ENCODE results near the gene CNTNAP1.
"Not testable (repeated sequence)": the region's sequence is repeated elsewhere in the genome, so short reads cannot be mapped to it uniquely, and the experiment has no call there.

CNTNAP1 gene

DNA sequence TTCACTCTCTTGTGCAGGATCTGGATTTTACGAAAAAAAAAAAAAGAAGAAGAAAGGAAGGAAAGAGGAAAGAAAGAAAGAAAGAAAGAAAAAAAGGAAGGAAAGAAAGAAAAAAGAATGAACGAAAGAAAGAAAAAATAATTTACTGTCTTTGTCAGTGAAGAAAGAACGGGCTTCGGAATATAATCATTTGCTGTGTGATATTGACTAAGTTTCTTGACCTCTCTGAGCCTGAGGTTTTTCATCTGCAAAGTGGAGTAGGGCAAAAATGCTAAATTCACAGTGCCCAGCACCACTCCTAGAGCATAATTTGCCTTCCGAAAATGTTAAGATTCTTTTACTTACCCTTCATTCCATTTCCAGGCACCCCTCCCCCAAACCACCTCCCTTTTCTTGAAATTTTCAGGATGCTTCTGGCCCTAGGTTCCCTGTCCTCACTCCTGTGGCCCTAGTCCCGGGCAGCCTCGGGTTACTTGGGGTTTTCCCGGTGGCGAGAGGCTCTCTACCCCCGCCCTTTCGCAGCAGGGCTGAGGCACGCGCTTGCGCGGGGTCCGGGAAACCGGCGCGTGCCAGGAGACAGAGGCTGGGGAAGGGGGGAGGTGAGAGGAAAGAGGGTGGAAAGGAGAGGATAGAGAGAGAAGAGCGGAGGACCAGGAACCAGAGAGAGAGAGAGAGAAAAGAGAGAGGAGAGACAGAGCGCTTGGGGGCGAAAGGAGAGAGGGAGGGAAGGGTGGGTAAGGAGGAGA, at the start of gene CNTNAP1:
Gene CNTNAP1 (plus strand): TSS at position 556 of the 746 bp plus-strand sequence. CDS start 299 bp downstream, outside the sequence.
- peak; percentile 41 for TF ChIP-seq POLR2A (IDR thresholded peaks at IDR 0.05; ENCODE audit: low read depth, low read length)
- peak; percentile 87 for DNase-seq (ENCODE audit: insufficient read length, low spot score)
- no peak for FAIRE-seq

DNA sequence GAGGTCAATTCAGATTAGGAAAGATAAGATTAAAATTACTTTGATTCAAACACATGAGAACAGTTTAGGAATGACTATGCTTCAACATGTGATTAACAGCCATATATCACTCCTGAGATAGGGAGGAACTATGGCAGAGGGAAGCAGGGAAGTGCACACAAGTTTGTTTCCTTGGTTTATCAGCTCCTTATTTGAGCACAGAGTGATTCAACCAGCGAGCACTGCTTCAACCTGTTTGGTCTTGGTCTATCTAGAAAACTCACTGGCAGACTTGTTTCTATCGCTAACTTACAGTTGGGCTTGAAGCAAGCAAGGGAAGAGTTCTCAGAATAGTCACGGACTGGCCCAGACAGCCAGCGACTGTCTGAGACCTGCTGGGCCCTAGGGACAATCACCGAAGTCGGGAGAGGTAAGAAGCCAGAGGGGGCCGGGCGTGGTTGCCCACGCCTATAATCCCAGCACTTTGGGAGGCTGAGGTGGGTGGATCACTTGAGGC, 49.3 kb upstream of the CNTNAP1 start:
- no peak for FAIRE-seq
- no peak for DNase-seq (ENCODE audit: insufficient read length, low spot score)
- no peak for TF ChIP-seq POLR2A (IDR thresholded peaks at IDR 0.05; ENCODE audit: low read depth, low read length)

DNA sequence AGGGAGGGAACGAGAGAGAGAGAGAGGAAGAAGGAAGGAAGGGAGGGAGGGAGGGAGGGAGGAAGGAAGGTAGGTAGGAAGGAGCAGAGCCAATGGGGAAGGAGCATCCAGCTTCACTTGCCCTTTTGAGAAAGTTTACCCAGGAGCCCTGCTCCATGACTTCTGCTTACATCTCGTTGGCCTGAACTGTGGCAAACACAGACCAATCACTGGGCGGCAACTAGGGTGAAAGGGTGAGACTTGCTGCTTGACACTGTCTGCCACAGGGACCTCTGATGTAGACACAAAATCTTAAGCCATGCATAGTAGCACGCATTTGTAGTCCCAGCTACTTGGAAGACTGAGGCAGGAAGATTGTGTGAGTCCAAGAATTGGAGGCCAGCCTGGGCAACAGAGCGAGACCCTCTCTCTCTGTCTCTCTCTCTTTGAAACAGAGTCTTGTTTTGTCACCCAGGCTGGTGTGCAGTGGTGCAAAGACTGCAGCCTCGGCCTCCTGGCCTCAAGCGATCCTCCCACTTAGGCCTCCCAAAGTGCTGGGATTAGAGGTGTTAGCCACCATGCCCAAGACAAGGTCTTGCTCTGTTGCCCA, 42.7 kb upstream of the CNTNAP1 start:
- no peak for FAIRE-seq
- no peak for TF ChIP-seq POLR2A (IDR thresholded peaks at IDR 0.05; ENCODE audit: low read depth, low read length)
- DNase-seq (ENCODE audit: insufficient read length, low spot score) = no peak

DNA sequence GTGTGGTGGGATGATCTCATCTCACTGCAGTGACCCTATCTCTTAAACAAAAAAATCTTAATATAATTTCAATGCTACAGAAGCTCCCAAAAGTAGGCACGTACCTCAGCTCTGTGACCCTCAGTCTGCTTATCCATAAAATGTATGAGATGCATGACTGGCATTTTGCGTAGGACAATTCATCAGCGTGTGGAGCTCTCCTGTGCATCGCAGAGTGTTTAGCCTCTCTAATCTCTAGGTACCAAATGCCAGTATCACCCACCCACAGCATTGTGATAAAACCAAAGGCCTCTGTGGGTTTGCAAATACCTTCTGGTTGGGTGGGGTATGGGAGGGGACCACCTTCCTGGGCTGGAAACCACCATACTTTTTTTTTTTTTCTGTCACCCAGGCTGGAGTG, 42.2 kb upstream of the CNTNAP1 start:
- DNase-seq (ENCODE audit: insufficient read length, low spot score) (no peak), FAIRE-seq (no peak)
- no peak for TF ChIP-seq POLR2A (IDR thresholded peaks at IDR 0.05; ENCODE audit: low read depth, low read length)

DNA sequence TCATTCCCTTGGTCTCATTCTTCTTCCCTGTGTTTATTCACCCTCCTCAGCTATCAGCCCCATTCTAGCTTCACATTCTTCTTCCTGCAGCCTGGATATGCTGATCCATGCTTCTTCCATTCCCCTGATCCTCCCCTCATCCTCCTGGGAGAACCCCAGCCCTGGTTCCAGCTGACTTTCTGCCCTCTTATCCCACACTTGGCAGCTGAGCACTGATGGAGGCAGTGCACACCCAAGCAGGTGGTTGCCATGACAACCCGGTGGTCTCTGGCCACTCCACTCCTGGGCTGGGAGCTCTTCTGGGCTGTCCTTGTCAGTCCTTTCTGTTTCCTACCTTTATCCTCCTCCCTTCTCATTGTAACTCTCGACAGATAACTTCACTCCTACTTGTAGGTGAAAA, 40.0 kb upstream of the CNTNAP1 start:
- DNase-seq (ENCODE audit: insufficient read length, low spot score) (no peak), FAIRE-seq (no peak)
- TF ChIP-seq POLR2A (IDR thresholded peaks at IDR 0.05; ENCODE audit: low read depth, low read length) = no peak

DNA sequence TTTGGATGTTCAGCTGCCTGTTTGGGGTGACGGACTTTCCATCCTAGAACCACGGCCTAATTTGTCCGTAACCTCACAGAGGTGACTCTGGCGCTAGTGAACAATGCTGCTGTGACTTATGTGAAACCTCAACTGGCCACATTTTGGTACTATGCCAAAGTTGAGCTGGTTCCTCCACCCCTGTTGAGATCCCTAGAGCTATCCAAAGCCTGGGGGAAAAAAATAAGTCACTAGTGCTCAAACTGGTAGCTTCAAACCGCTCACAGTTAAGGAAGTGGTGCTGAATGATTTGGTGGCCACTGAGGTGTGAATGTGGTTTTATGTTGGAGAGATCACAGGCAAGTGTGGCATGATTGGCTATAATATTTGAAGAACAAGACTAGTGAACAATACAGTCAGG, 34.6 kb upstream of the CNTNAP1 start:
- no peak for FAIRE-seq

DNA sequence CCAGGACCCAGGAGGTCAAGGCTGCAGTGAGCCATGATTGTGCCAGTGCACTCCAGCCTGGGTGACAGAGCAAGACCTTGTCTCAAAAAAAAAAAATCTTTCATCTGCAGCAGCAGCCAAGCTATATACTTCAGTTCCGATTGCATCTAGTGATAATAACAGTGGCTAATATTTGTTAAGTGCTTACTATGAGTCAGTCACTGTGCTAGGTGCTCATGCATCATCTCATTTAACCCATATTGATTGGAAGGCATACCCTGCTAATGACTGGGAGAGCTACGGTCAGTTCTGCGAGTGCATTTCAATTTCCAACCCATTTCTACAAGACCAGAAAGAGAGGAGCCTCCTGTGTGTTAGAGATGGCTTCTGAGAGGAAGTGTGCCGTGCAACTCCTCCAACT, 30.9 kb upstream of the CNTNAP1 start:
- no peak for TF ChIP-seq POLR2A (IDR thresholded peaks at IDR 0.05; ENCODE audit: low read depth, low read length)
- DNase-seq (ENCODE audit: insufficient read length, low spot score) (no peak), FAIRE-seq (no peak)

More for the DNA sequence above, 34.6 kb upstream of the CNTNAP1 start:
- no peak for DNase-seq (ENCODE audit: insufficient read length, low spot score)
- no peak for TF ChIP-seq POLR2A (IDR thresholded peaks at IDR 0.05; ENCODE audit: low read depth, low read length)

DNA sequence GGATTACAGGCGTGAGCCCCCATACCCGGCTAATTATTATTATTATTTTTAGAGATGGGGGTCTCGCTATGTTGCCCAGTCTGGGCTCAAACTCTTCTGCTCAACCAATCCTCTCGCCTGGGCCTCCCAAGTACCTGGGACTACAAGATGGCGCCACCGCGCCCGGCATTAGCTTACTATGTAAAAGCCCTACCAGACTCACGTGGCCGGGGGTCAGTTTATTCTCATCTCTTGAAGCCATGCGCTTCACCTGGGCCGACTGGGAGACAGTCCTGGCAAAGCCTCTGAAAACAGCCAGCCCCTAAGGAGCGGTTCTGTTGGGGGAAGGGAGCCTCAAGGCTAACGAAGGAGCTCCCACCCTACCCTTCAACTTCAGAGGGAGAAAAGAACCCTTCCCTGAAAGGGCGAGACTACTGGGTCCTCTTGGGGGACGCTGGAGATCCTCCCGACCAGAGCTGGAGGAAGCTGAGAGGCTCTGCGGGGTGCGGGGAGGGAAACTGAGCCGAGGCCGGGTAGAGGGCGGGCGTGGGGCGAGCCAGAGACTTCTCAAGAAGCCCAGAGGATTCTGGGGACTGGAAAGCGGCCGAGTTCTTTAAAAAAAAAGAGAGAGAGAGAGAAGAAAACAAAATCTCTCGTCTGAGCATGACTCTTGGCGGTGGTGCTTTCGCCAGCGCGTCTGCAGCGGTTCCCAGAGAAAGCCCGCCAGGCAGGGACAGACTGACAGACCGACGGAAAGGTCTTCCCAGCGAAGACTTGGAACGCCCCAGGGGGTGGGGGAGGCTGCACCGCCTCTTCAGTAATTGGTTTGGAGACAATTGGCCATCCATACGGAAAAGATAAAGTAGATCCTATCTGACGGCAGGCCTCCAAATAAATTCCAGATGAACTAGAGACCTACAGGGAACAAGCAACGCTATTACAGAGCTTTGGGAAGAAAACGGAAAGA, 28.9 kb upstream of the CNTNAP1 start:
- TF ChIP-seq POLR2A (IDR thresholded peaks at IDR 0.05; ENCODE audit: low read depth, low read length) = no peak
- FAIRE-seq = no peak
- DNase-seq (ENCODE audit: insufficient read length, low spot score) = no peak

DNA sequence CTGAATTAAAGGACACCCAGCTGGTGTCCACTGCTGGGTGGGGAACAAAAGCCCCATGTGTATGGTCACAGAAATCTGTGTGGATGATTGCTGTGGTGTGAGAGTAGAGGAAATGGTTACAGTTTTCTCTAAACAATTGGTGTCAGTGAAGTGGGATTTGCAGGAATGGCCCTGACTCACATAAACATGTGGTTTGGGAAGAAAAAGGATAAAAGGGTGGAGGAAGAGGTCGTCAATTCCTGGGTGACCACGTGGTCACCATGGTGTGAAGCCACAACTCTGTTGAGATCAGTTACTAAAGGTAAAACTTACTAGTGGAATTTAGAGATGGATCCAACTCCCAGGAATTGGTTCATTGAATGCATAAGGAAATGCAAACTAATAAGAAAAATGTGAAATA, 26.8 kb upstream of the CNTNAP1 start:
- no peak for TF ChIP-seq POLR2A (IDR thresholded peaks at IDR 0.05; ENCODE audit: low read depth, low read length)
- no peak for DNase-seq (ENCODE audit: insufficient read length, low spot score)
- no peak for FAIRE-seq

DNA sequence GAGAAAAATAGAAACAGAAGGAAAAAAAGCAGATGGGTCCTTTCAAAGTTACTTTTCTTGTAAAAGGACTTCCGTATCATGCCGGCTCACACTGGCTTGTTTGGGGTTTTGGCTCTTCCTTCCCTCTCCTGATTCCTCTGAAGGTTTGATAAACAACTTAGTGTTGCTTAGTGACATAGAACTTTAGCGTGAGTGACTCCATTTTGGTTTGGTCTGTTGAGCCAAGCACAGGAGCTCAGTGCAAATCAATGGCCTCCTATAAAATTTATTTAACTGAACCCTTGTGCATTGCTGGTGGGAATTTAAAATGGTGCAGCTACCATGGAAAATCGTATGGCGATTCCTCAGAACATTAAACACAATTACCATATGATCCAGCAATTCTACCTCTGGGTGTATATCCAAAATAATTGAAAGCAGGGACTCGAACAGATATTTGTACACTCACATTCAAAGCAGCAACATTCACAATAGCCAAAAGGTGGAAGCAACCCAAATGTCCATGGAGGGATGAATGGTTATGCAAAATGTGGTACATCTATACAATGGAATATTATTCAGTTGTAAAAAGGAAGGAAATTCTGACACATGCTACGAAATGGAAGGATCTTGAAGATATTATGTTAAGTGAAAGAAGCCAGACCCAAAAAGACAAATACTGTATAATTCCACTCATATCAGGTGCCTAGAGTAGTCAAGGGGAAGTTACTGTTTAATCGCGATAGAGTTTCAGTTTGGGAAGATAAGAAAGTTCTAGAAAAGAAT, 24.3 kb upstream of the CNTNAP1 start:
- FAIRE-seq (no peak), DNase-seq (ENCODE audit: insufficient read length, low spot score) (no peak)
- TF ChIP-seq POLR2A (IDR thresholded peaks at IDR 0.05; ENCODE audit: low read depth, low read length) = no peak

DNA sequence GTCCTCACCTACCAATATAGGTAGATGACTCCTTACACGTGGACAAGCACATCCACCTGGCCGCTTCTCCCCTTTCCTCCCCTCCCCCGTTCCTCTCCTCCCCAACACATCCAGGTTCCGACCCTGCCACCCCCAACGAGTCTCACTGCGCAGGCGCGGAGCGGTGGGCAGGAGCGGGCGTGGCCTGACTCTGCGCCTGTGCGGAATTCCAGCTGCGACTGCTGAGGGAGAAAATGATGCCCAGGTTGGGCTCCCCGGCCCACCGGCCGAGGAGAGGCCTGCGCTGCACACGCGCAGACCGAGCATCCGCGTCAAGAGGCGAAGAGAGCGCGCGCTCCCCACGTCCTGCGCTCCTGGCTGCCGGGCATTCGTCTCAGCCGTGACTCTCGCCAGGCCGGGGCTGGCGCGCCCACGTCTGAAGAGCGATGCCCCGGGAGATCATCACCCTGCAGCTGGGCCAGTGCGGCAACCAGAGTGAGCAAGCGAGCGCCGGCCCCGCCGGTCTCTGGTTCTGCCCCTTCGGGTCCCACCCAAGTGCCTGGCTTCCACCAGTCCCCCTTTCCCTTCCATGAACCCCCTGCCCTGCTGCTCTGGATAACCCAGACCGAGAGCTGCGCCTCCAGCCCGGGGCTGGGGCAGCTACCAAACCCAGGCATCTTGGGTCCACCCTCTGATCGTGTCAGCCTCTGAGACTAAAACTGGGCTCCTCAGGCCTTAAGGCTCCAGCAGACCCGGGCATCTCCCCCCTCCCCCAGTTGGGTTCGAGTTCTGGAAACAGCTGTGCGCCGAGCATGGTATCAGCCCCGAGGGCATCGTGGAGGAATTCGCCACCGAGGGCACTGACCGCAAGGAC, 23.0 kb upstream of the CNTNAP1 start, which contains the start of gene TUBG2:
Gene TUBG2 (plus strand): TSS at position 206 of the 853 bp plus-strand sequence. CDS start 220 bp downstream, at position 426.
- TF ChIP-seq POLR2A (IDR thresholded peaks at IDR 0.05; ENCODE audit: low read depth, low read length) = peak; percentile 97
- DNase-seq (ENCODE audit: insufficient read length, low spot score) (peak; percentile 89), FAIRE-seq (no peak)

DNA sequence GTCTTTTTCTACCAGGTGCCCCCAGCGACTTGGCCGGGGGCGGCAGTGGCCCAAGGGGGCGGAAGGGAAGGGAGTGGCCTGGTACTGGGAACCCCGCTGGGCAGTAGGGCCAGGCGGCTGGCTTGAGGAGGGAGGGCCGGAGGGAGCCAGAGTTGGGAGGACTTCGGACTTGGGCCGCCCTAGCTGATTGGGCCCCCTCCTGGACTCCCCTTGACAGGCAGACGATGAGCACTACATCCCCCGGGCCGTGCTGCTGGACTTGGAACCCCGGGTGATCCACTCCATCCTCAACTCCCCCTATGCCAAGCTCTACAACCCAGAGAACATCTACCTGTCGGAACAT, 22.4 kb upstream of the CNTNAP1 start:
- FAIRE-seq; DNase-seq (ENCODE audit: insufficient read length, low spot score): not testable (repeated sequence)
